ENCODE results near the gene SCUBE1. TPM values are rescaled to one million over a fixed set of nuclear protein-coding genes. Genes with fewer than 3 reads are reported as not detected.

SCUBE1 gene
- total RNA-seq, 1 experiment from 2014 or later = not detected

DNA sequence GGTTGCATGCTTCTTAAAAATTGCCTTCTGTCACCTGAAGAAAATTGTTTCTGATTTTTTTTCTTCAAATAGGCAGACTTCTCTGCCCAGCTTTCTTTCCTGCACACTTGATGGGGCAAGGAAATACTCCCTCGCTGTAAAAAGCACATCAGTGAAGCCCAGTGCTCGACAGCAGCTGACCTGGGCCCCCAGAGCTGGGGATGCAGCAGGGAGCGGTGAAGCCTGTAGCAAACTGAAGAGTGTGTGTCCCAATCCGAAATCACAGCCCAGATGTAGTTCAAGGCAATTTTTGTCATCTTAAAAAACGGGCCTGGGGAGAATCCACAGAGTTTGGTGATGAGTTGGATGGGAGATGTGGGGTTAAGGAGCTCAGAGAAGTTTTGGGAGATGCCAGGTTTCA, 41.7 kb upstream of the SCUBE1 start:
- H3K36me3 ChIP-seq (ENCODE audit: low read depth) = no peaks in the 10 kb centered on the region
- H4K20me1 ChIP-seq (ENCODE audit: insufficient read depth) = no peaks in the 10 kb centered on the region
- ChIA-PET CTCF (no interaction called here), POLR2A (ENCODE audit: unreplicated experiment) (no interaction called here)
- H3K27me3 ChIP-seq (ENCODE audit: insufficient read depth, low read depth) = peaks cover 95% of the 10 kb centered on the region
- H3F3A ChIP-seq (ENCODE audit: insufficient read depth, low read depth) = no peaks in the 10 kb centered on the region
- no peak overlapping the region for H3K4me2 ChIP-seq
- intact Hi-C loops (cut with micrococcal nuclease; ENCODE audit: unreplicated experiment) = loop anchor here (1.0 kb wide), 2 partner anchors 111 to 154 kb away; no protein-coding TSS in a partner anchor
- H3K4me1 ChIP-seq (replicated peaks; ENCODE audit: insufficient read depth) = no peaks in the 10 kb centered on the region
- BruUV-seq (replicated peaks) = no TSS peak
- no peaks in the 10 kb centered on the region for H3K9me3 ChIP-seq (ENCODE audit: insufficient read depth, low read depth)
- TF ChIP-seq, protein P1, sequence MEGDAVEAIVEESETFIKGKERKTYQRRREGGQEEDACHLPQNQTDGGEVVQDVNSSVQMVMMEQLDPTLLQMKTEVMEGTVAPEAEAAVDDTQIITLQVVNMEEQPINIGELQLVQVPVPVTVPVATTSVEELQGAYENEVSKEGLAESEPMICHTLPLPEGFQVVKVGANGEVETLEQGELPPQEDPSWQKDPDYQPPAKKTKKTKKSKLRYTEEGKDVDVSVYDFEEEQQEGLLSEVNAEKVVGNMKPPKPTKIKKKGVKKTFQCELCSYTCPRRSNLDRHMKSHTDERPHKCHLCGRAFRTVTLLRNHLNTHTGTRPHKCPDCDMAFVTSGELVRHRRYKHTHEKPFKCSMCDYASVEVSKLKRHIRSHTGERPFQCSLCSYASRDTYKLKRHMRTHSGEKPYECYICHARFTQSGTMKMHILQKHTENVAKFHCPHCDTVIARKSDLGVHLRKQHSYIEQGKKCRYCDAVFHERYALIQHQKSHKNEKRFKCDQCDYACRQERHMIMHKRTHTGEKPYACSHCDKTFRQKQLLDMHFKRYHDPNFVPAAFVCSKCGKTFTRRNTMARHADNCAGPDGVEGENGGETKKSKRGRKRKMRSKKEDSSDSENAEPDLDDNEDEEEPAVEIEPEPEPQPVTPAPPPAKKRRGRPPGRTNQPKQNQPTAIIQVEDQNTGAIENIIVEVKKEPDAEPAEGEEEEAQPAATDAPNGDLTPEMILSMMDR (conservative IDR thresholded peaks at IDR 0.05) = no peak
- no peak overlapping the region for H2AFZ ChIP-seq
- no peak overlapping the region for H3K27ac ChIP-seq
- H3K4me3 ChIP-seq = no peak overlapping the region
- no peak for DNase-seq
- no peaks in the 10 kb centered on the region for H3K9me2 ChIP-seq (ENCODE audit: insufficient read depth)
- H3K79me2 ChIP-seq (ENCODE audit: low read depth) = no peaks in the 10 kb centered on the region

DNA sequence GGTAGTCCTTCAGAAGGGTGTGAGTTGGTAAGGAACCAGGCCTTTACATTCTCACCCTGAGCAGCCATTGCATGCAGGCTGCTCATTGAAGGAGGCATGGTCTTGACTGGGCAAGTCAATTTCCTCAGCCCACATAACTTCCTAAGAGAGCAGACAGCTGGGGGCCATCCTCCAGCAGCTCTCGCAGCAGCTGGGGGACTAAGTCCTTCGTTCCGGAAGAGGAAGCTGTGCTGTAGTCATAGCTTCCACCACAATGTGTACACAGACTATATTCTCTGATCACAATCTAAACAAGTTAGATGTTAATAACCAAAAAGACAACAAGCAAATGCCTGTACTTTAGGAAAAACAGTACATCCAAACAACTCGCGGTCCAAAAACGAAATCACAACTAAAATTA, 38.5 kb upstream of the SCUBE1 start:
- Histone ChIP-seq H3F3A (ENCODE audit: insufficient read depth, low read depth) (no peaks in the 10 kb centered on the region), H3K27ac (no peak overlapping the region), H3K36me3 (ENCODE audit: low read depth) (no peaks in the 10 kb centered on the region), H3K4me3 (no peak overlapping the region), H3K79me2 (ENCODE audit: low read depth) (no peaks in the 10 kb centered on the region), H3K4me2 (no peak overlapping the region), H3K27me3 (ENCODE audit: insufficient read depth, low read depth) (peaks cover 94% of the 10 kb centered on the region), H3K9me3 (ENCODE audit: insufficient read depth, low read depth) (no peaks in the 10 kb centered on the region), H4K20me1 (ENCODE audit: insufficient read depth) (no peaks in the 10 kb centered on the region), H3K9me2 (ENCODE audit: insufficient read depth) (no peaks in the 10 kb centered on the region), H2AFZ (no peak overlapping the region), H3K4me1 (replicated peaks; ENCODE audit: insufficient read depth) (no peaks in the 10 kb centered on the region)
- TF ChIP-seq, protein P1 (conservative IDR thresholded peaks at IDR 0.05) = no peak
- TF ChIP-seq EZH2 (IDR thresholded peaks at IDR 0.05; ENCODE audit: low read depth) = no peak
- no peak for DNase-seq
- CTCF ChIA-PET = no interaction called here
- intact Hi-C loops (cut with micrococcal nuclease; ENCODE audit: unreplicated experiment) = no loop called here
- no TSS peak for BruUV-seq (replicated peaks)
- POLR2A ChIA-PET (ENCODE audit: unreplicated experiment) = no interaction called here

DNA sequence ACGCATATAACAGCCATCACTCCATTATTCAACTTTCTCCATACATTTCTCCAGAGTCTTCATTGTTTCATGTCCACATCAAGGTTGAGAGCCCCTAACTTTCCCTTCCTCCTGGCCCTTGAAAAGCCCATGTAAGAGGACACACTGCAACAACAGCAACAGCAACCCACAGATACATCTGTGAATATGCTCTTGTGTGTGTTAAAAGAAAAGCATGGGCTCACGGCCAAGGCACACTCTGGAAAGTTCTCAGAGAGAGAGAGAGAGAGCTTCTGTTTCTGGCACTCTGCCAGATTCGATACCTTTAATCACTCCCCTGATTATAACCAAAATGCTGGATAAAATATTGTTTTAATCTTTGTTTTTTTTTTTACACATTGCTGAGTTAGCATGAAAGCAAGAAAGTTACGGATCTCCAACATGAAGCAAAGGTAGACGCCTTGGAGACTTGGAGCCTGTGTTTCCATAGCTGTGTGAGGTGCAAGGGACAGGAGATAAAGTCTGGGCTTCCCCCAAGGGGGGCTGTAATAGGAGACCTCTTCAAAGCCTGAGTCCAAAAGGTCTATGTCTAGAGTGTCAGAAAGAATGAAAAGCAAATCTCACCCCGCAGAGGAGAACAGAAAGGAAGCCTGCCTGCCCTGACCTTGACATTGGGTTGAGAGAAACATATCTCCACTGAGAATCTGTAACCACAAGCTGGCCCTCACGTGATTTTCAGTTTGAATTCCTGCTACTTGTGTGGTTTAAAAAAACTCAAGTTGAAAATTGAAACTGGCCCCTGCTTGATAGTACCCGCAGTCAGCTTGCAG, 34.9 kb upstream of the SCUBE1 start:
- Histone ChIP-seq H4K20me1 (ENCODE audit: insufficient read depth) (no peaks in the 10 kb centered on the region), H3K4me3 (no peak overlapping the region), H3K36me3 (ENCODE audit: low read depth) (no peaks in the 10 kb centered on the region), H3K27ac (no peak overlapping the region), H3K79me2 (ENCODE audit: low read depth) (no peaks in the 10 kb centered on the region), H3K9me3 (ENCODE audit: insufficient read depth, low read depth) (no peaks in the 10 kb centered on the region), H3K4me2 (no peak overlapping the region), H3K9me2 (ENCODE audit: insufficient read depth) (no peaks in the 10 kb centered on the region), H3F3A (ENCODE audit: insufficient read depth, low read depth) (no peaks in the 10 kb centered on the region), H3K27me3 (ENCODE audit: insufficient read depth, low read depth) (peaks cover 94% of the 10 kb centered on the region), H2AFZ (no peak overlapping the region), H3K4me1 (replicated peaks; ENCODE audit: insufficient read depth) (no peaks in the 10 kb centered on the region)
- intact Hi-C loops (cut with micrococcal nuclease; ENCODE audit: unreplicated experiment) = no loop called here
- no peak for DNase-seq
- no TSS peak for BruUV-seq (replicated peaks)
- TF ChIP-seq EZH2 (IDR thresholded peaks at IDR 0.05; ENCODE audit: low read depth) = no peak
- TF ChIP-seq, protein P1 (conservative IDR thresholded peaks at IDR 0.05) = no peak
- ChIA-PET CTCF (interaction anchor here (1.2 kb wide), 1 partner anchor 105 kb away, joined by 4 read pairs; no protein-coding TSS in a partner anchor), POLR2A (ENCODE audit: unreplicated experiment) (no interaction called here)

All from PC-9 (cell line).